HTERT RPE-1 (cell line): ENCODE measurements around the gene PRSS21.

ENCODE experiments used
- in situ Hi-C: fragments of 300-500 bp; cut with MboI; formaldehyde crosslinking; loops from 4 replicates; pipeline ENCODE4 v1.14.3; 2020; ENCODE audit warnings: low sequenced_read_pairs

Gene PRSS21, protein sequence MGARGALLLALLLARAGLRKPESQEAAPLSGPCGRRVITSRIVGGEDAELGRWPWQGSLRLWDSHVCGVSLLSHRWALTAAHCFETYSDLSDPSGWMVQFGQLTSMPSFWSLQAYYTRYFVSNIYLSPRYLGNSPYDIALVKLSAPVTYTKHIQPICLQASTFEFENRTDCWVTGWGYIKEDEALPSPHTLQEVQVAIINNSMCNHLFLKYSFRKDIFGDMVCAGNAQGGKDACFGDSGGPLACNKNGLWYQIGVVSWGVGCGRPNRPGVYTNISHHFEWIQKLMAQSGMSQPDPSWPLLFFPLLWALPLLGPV

GRCh38 chr16:2816751-2817339, at the start of gene PRSS21:
PRSS21 (plus strand) TSS chr16:2817237; CDS start chr16:2817269, 32 bp downstream.
- in situ Hi-C loops: no loop called here

DNA sequence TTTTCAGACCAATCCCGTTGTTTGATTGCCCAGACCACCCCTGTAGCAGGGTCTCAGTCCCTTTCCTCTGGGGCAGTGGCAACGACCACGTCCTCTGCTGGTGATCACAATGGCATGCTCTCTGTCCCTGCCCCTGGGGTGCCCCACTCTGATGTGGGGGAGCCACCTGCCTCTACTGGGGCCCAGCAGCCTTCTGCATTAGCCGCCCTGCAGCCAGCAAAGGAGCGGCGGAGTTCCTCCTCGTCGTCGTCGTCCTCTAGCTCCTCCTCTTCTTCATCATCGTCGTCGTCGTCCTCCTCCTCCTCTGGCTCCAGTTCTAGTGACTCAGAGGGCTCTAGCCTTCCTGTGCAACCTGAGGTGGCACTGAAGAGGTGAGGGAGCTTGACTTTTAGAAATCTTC, 49.1 kb upstream of the PRSS21 start:
- in situ Hi-C loops: no loop called here

DNA sequence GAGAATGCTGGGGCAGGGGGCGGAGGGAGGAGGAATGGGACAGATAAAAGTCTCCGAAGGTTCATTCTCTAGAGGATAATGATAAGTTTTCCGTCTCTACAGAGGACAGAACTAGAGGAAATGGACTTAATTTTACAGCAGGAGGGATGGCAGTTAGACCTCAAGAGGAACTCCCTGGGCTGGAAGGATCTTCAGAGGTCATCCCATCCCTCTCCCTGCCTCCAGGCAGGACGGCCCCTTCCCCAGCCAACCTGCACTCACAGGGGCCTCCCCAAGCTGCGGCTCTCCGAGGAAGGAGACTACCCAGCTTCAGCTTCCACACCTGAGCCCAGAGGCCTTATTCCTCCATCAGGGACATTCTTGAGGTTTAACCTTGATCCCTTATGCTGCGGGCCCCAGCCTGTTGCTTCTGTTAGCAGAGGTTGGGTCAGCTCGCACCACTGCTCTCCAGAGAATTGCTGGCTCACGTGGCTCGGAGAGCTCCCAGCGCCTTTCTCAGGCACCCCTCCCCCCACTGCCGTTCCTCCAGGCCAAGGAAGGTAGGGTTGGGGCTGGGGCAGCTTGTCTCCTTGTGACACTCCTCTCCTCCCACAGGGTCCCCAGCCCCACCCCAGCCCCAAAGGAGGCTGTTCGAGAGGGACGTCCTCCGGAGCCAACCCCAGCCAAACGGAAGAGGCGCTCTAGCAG, 48.5 kb upstream of the PRSS21 start:
- in situ Hi-C loops: no loop called here

DNA sequence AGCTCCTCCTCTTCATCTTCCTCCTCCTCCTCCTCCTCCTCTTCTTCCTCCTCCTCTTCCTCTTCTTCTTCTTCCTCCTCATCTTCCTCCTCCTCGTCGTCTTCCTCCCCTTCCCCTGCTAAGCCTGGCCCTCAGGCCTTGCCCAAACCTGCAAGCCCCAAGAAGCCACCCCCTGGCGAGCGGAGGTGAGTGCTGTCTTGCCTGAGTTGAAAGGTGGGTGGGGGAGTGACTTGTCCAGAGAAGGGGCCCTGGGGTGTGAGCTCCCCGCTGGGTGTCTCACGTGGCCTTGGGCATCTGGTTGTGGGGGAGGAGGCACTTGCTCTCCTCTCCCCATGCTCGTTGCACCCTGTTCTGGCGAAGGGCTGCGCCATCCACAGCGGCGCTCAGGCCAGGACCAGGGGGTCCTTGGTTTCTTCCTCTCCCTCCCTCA, 47.9 kb upstream of the PRSS21 start:
- in situ Hi-C loops: no loop called here

- in situ Hi-C loops: no loop called here
Observed at GRCh38 chr16:2769675-2770056, 47.4 kb upstream of the PRSS21 start.

GRCh38 chr16:2770057-2770951, 46.7 kb upstream of the PRSS21 start:
- in situ Hi-C loops: no loop called here

- in situ Hi-C loops: no loop called here
Observed at GRCh38 chr16:2771496-2772402, 45.3 kb upstream of the PRSS21 start.

GRCh38 chr16:2773188-2773968, 43.7 kb upstream of the PRSS21 start:
- in situ Hi-C loops: no loop called here

- in situ Hi-C loops: no loop called here
Observed at GRCh38 chr16:2774161-2774891, 42.7 kb upstream of the PRSS21 start.

- in situ Hi-C loops: no loop called here
Observed at GRCh38 chr16:2775131-2775716, 41.8 kb upstream of the PRSS21 start.

GRCh38 chr16:2775765-2776499, 41.1 kb upstream of the PRSS21 start:
- in situ Hi-C loops: no loop called here

GRCh38 chr16:2776500-2777139, 40.4 kb upstream of the PRSS21 start:
- in situ Hi-C loops: no loop called here

DNA sequence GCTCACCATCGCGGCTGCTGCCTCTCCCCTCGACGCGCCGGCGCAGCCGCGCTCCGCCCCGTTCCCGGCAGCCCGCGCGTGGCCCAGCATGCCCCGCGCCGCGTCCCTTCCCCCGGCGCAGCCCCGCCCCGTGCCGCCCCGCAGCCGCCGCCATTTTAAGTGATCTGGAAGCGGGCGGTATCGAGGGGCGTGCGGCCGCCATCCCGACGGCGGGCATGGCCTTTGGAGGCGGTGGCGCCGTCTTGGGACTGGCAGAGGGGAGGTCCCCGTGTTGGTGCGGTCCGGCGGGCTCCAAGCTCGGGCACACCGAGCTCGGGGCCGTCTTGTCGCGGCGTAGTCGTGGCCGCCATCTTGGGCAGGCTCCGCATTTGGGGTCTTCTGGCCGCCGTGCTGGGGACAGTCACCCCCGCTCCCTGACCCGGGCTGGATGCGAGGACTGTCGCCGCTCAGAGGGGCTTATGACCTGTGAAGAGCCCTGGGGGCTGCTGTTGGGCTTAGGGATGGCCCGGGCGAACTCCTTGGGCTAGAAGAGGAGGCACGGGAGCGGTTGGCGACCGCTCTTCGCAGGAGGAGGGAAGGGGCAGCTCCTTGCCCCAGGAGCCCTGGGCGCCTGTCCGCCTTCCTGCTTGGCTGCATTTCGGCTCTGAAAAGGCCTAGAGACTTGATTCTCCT, 39.7 kb upstream of the PRSS21 start, which contains the start of gene ELOB:
TSS of gene ELOB (minus strand) at position 50 of the 672 bp plus-strand sequence. CDS start at position 9, 41 bp downstream.
- in situ Hi-C loops: no loop called here

- in situ Hi-C loops: no loop called here
Observed at GRCh38 chr16:2777903-2778629, 39.0 kb upstream of the PRSS21 start.

GRCh38 chr16:2778630-2778958, 38.4 kb upstream of the PRSS21 start:
- in situ Hi-C loops: no loop called here
